Fibroblast of lung (primary cell): ENCODE data around the gene PDE6A. TPM values are rescaled to one million over a fixed set of nuclear protein-coding genes. Genes with fewer than 3 reads are reported as not detected.

ENCODE experiments used
- DNase-seq, 2 donors: peaks; one replicate each; pipeline versions ENCODE4 v3.0.0 to v3.0.0-alpha.2; 2010; ENCODE audit warnings: low read depth in 2 of 2
- H2AFZ ChIP-seq: 2 replicates; pipeline ENCODE4 v1.5.1; 2012; ENCODE audit warnings: low read length, control low read depth, inconsistent platforms
- H3K27ac ChIP-seq: 2 replicates; pipeline ENCODE4 v1.5.1; 2011; ENCODE audit warnings: low read length, control low read depth; ENCODE audit not compliant: insufficient read depth
- H3K27me3 ChIP-seq: 2 replicates; pipeline ENCODE4 v1.5.1; 2011; ENCODE audit warnings: mild to moderate bottlenecking, low read length; ENCODE audit not compliant: control insufficient read depth, insufficient read depth
- H3K36me3 ChIP-seq: 2 replicates; pipeline ENCODE4 v1.5.1; 2011; ENCODE audit warnings: low read length; ENCODE audit not compliant: control insufficient read depth, insufficient read depth
- H3K4me1 ChIP-seq: 2 replicates; pipeline ENCODE4 v1.5.1; 2011; ENCODE audit warnings: low read length; ENCODE audit not compliant: control insufficient read depth, insufficient read depth; ENCODE audit errors: extremely low read depth
- H3K4me2 ChIP-seq: 2 replicates; pipeline ENCODE4 v1.5.1; 2011; ENCODE audit warnings: low read length, control low read depth; ENCODE audit not compliant: insufficient read depth; ENCODE audit errors: extremely low read depth
- H3K4me3 ChIP-seq, 4 experiments: fragments of 200-600 bp in 1 of 4; sonication (generic) in 1 of 4; replicated peaks in 1 of 4; 2 replicates each; pipeline ENCODE4 v1.5.1; 2011 to 2016; ENCODE audit warnings: low read length in 4 of 4, low read depth in 3 of 4, mild to moderate bottlenecking in 3 of 4, control low read depth in 2 of 4, inconsistent platforms in 1 of 4, mixed read lengths in 1 of 4; ENCODE audit not compliant: insufficient read depth in 1 of 4; ENCODE audit errors: control extremely low read depth in 1 of 4
- H3K79me2 ChIP-seq: 2 replicates; pipeline ENCODE4 v1.5.1; 2012; ENCODE audit warnings: mild to moderate bottlenecking, low read length, inconsistent platforms; ENCODE audit not compliant: control insufficient read depth, insufficient read depth
- H3K9ac ChIP-seq: 2 replicates; pipeline ENCODE4 v1.5.1; 2011; ENCODE audit warnings: mild to moderate bottlenecking, low read length, control low read depth; ENCODE audit not compliant: insufficient read depth
- H3K9me3 ChIP-seq: 2 replicates; pipeline ENCODE4 v1.5.1; 2012; ENCODE audit warnings: low read depth, low read length; ENCODE audit not compliant: control insufficient read depth, insufficient read depth
- H4K20me1 ChIP-seq: 2 replicates; pipeline ENCODE4 v1.5.1; 2011; ENCODE audit warnings: low read length; ENCODE audit not compliant: control insufficient read depth, insufficient read depth; ENCODE audit errors: extremely low read depth
- CTCF ChIP-seq, 2 donors: IDR thresholded peaks in 1 of 2; conservative IDR thresholded peaks in 1 of 2; 1 replicate in 1 of 2; 2 replicates in 1 of 2; pipeline ENCODE4 v1.5.1; 2011 to 2012; ENCODE audit warnings: low read length in 2 of 2, control low read depth in 1 of 2, inconsistent platforms in 1 of 2, low read depth in 1 of 2, mild to moderate bottlenecking in 1 of 2
- EZH2 ChIP-seq: IDR thresholded peaks from 2 replicates; pipeline ENCODE4 v1.5.1; 2012; ENCODE audit warnings: low read length, control low read depth, mild to moderate bottlenecking; ENCODE audit errors: missing control alignments
- polyA plus RNA-seq, 2 donors: library from polyadenylated mRNA; depleted of rRNA in 1 of 2; stranded (reverse) in 1 of 2; unstranded in 1 of 2; fragments of >200 nt; gene quantifications; 2 replicates each; pipeline ENCODE4 v1.2.1, GENCODE V29; 2011 to 2012; ENCODE audit warnings: missing spikeins in 1 of 2
- total RNA-seq: library from RNA; depleted of rRNA; stranded (reverse); fragments of >200 nt; gene quantifications from 2 replicates; pipeline ENCODE4 v1.2.1, GENCODE V29; 2014

Gene PDE6A
- total and polyA plus RNA-seq, 2 donors (not counting 1 experiment from before 2014, with no cell fraction given): under 0.01 TPM; not detected in 1

GRCh38 chr5:149828161-149829011 lies 116.2 kb downstream of the PDE6A start:
- Histone ChIP-seq H2AFZ (no peak overlapping the region), H3K27ac (no peak overlapping the region), H3K79me2 (no peaks in the 10 kb centered on the region), H4K20me1 (no peaks in the 10 kb centered on the region), H3K36me3 (no peaks in the 10 kb centered on the region), H3K4me2 (no peak overlapping the region), H3K4me1 (peaks cover 2% of the 10 kb centered on the region), H3K9me3 (no peaks in the 10 kb centered on the region), H3K4me3 (no peak overlapping the region), H3K9ac (no peak overlapping the region), H3K27me3 (no peaks in the 10 kb centered on the region)
- DNase-seq: peak; percentile 84 to 93
- TF ChIP-seq CTCF (conservative IDR thresholded peaks at IDR 0.05 in 1 of 2, IDR thresholded peaks at IDR 0.05 in 1 of 2; ENCODE audit: low read depth in 1 of 2, low read length in 2 of 2): peak; percentile 90 to 92
- no peak for TF ChIP-seq EZH2

GRCh38 chr5:149827546-149827945 lies 117.0 kb downstream of the PDE6A start:
- Histone ChIP-seq H3K4me1 (peaks cover 2% of the 10 kb centered on the region), H3K36me3 (no peaks in the 10 kb centered on the region), H3K27ac (no peak overlapping the region), H3K27me3 (no peaks in the 10 kb centered on the region), H3K9me3 (no peaks in the 10 kb centered on the region), H3K4me2 (no peak overlapping the region), H2AFZ (no peak overlapping the region), H3K4me3 (no peak overlapping the region), H3K79me2 (no peaks in the 10 kb centered on the region), H3K9ac (no peak overlapping the region), H4K20me1 (no peaks in the 10 kb centered on the region)
- TF ChIP-seq EZH2 (no peak), CTCF (conservative IDR thresholded peaks at IDR 0.05 in 1 of 2, IDR thresholded peaks at IDR 0.05 in 1 of 2; ENCODE audit: low read depth in 1 of 2, low read length in 2 of 2) (no peak)
- DNase-seq: no peak

- no peak overlapping the region for H3K4me2 ChIP-seq
- no peak overlapping the region for H2AFZ ChIP-seq
- H3K4me1 ChIP-seq: peaks cover 2% of the 10 kb centered on the region
- TF ChIP-seq CTCF (conservative IDR thresholded peaks at IDR 0.05 in 1 of 2, IDR thresholded peaks at IDR 0.05 in 1 of 2; ENCODE audit: low read depth in 1 of 2, low read length in 2 of 2): no peak
- TF ChIP-seq EZH2: no peak
- no peaks in the 10 kb centered on the region for H3K79me2 ChIP-seq
- H3K4me3 ChIP-seq: no peak overlapping the region
- H4K20me1 ChIP-seq: no peaks in the 10 kb centered on the region
- no peaks in the 10 kb centered on the region for H3K9me3 ChIP-seq
- no peaks in the 10 kb centered on the region for H3K27me3 ChIP-seq
- no peak overlapping the region for H3K9ac ChIP-seq
- no peak overlapping the region for H3K27ac ChIP-seq
- H3K36me3 ChIP-seq: no peaks in the 10 kb centered on the region
- DNase-seq: no peak
These were observed 117.5 kb downstream of the PDE6A start for GRCh38 chr5:149827086-149827485.
